ENCODE measurements around the gene BCAN.

- TF ChIP-seq CTCF (IDR thresholded peaks at IDR 0.05) (no peak), TP53 (CRISPR knock-in tag; IDR thresholded peaks at IDR 0.05) (no peak), ZNF121 (CRISPR knock-in tag; IDR thresholded peaks at IDR 0.05) (no peak), ZNF512 (CRISPR knock-in tag; IDR thresholded peaks at IDR 0.05; ENCODE audit: borderline replicate concordance) (no peak), ATF1 (CRISPR knock-in tag; IDR thresholded peaks at IDR 0.05) (no peak)
Observed at GRCh38 chr1:156632355-156632754, 9.6 kb upstream of the BCAN start.
